HEK293T (cell line): Measurements from ENCODE around the gene ZFYVE26.
A peak's percentile ranks its signal among the peaks of the same experiment; 100 is the strongest.

ENCODE experiments used
- CTCF ChIA-PET: fragments of 350-600 bp; formaldehyde crosslinking; extraction: SDS; loops from one replicate; lab custom pipeline; 2021; ENCODE audit warnings: antibody characterized with exemption, inconsistent platforms; lab: Yijun Ruan, JAX
- POLR2A ChIA-PET: fragments of 350-600 bp; formaldehyde crosslinking; extraction: SDS; loops from one replicate; lab custom pipeline; 2020; ENCODE audit warnings: antibody characterized with exemption, inconsistent platforms; lab: Yijun Ruan, JAX
- DNase-seq: peaks from one replicate; pipeline ENCODE4 v3.0.0; 2012; ENCODE audit warnings: mixed read lengths; ENCODE audit errors: extremely low spot score
- ARNT ChIP-seq: fragments of 450-650 bp; IDR thresholded peaks from 2 replicates; pipeline ENCODE4 v1.6.1; 2017; ENCODE audit warnings: mild to moderate bottlenecking
- BHLHE40 ChIP-seq: fragments of 450-650 bp; IDR thresholded peaks from 2 replicates; pipeline ENCODE4 v1.6.1; 2016; ENCODE audit warnings: mild to moderate bottlenecking, moderate library complexity, borderline replicate concordance
- CTBP1 ChIP-seq: fragments of 450-650 bp; IDR thresholded peaks from 2 replicates; pipeline ENCODE4 v1.6.1; 2016; ENCODE audit warnings: borderline replicate concordance
- ELF4 ChIP-seq: fragments of 450-650 bp; IDR thresholded peaks from 2 replicates; pipeline ENCODE4 v1.6.1; 2017; ENCODE audit warnings: antibody characterized with exemption
- FOXA1 ChIP-seq: fragments of 450-650 bp; IDR thresholded peaks from 2 replicates; pipeline ENCODE4 v1.6.1; 2016; ENCODE audit warnings: mild to moderate bottlenecking
- FOXK2 ChIP-seq: fragments of 450-650 bp; IDR thresholded peaks from 2 replicates; pipeline ENCODE4 v1.6.1; 2016; ENCODE audit warnings: mild to moderate bottlenecking
- FOXM1 ChIP-seq: fragments of 450-650 bp; IDR thresholded peaks from 2 replicates; pipeline ENCODE4 v1.6.1; 2017; ENCODE audit warnings: mild to moderate bottlenecking, borderline replicate concordance
- HDGF ChIP-seq: fragments of 450-650 bp; IDR thresholded peaks from 2 replicates; pipeline ENCODE4 v1.6.1; 2017; ENCODE audit warnings: antibody characterized with exemption, borderline replicate concordance
- L3MBTL2 ChIP-seq: fragments of 450-650 bp; conservative IDR thresholded peaks from 2 replicates; pipeline ENCODE4 v1.6.1; 2016; ENCODE audit warnings: mild to moderate bottlenecking
- LEF1 ChIP-seq: fragments of 450-650 bp; IDR thresholded peaks from 2 replicates; pipeline ENCODE4 v1.6.1; 2017; ENCODE audit warnings: mild to moderate bottlenecking, borderline replicate concordance
- NFRKB ChIP-seq: fragments of 450-650 bp; IDR thresholded peaks from 2 replicates; pipeline ENCODE4 v1.6.1; 2016; ENCODE audit warnings: mild to moderate bottlenecking, moderate library complexity
- SP1 ChIP-seq: fragments of 450-650 bp; IDR thresholded peaks from 2 replicates; pipeline ENCODE4 v1.6.1; 2017
- SUZ12 ChIP-seq: fragments of 450-650 bp; IDR thresholded peaks from 2 replicates; pipeline ENCODE4 v1.6.1; 2016; ENCODE audit warnings: mild to moderate bottlenecking
- TARDBP ChIP-seq: fragments of 450-650 bp; IDR thresholded peaks from 2 replicates; pipeline ENCODE4 v1.6.1; 2016
- ZNF384 ChIP-seq: fragments of 450-650 bp; IDR thresholded peaks from 2 replicates; pipeline ENCODE4 v1.6.1; 2016
- TF ChIP-seq, protein P1 (sequence below): fragments of 450-650 bp; IDR thresholded peaks from 2 replicates; pipeline ENCODE4 v1.6.1; 2016

The ZFYVE26 gene

DNA sequence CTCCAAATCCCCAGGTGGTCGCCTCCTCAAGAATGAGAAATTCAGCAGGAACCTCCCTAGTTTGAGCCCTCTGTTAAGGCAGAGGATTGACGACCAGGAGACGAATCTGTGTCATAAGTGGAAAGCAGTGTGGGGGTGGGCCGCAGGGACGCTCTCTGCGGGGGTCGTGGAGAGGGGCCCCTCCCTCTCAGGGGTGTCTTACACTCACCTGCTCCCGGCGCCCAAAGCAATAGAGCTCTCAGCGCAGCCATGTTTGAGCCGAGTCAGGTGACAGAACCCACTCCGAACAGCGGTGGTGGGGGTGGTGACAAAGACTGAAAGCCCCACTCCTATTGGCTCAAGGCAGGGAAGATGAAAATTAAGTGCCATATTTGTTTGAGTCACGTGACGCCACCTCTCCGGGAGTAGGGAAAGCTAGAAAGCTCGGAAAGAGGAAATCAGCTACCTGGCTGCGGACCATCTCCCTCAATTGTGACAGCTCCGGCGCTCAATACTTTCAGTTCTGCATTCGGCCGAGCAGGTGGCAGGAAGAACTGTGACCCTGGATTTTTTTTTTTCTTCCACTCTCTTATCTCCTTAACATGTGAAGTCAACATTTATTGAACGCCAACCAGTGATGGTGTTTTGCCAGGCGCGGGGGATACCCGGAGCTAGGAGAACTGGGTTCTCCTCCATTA is at the start of gene ZFYVE26:
TSS of gene ZFYVE26 (minus strand) at position 265 of the 677 bp plus-strand sequence. CDS start 627 bp downstream, outside the sequence.
- DNase-seq: peak; percentile 89
- peak; percentile 71; the same call in 1 of the 2 replicates for TF ChIP-seq NFRKB
- peak; percentile 59 for TF ChIP-seq ELF4
- TF ChIP-seq, protein P1, sequence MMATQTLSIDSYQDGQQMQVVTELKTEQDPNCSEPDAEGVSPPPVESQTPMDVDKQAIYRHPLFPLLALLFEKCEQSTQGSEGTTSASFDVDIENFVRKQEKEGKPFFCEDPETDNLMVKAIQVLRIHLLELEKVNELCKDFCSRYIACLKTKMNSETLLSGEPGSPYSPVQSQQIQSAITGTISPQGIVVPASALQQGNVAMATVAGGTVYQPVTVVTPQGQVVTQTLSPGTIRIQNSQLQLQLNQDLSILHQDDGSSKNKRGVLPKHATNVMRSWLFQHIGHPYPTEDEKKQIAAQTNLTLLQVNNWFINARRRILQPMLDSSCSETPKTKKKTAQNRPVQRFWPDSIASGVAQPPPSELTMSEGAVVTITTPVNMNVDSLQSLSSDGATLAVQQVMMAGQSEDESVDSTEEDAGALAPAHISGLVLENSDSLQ: peak; percentile 64; the same call in 1 of the 2 replicates
- TF ChIP-seq SP1: no peak
- ChIA-PET POLR2A (interaction anchor here (0.6 to 2.0 kb wide), 11 partner anchors 10 to 1581 kb away, joined by 3 to 11 read pairs (median 3); partner anchors contain the start of gene ERH), CTCF (no interaction called here)

DNA sequence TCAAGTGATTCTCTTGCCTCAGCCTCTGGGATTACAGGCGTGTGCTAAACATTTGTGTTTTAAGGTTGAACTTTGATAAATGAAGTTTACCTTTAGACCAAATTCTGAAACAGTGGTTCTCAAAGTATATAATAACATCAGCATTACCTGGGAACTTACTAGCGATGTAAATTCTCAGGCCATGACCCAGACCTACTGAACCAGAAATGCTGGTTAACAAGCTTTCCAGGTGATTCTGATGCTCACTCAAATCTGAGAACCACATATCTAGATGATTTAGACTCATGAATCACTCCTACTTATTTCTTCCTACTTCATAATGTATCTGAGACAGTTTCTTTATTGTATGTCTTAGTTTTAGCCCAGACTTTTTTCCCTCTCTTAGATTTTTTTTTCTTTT is 46.8 kb upstream of the ZFYVE26 start:
- no peak for DNase-seq
- POLR2A ChIA-PET: no interaction called here
- TF ChIP-seq LEF1 (no peak), ARNT (no peak), TARDBP (no peak), FOXM1 (no peak), FOXA1 (no peak)
- CTCF ChIA-PET: no interaction called here

DNA sequence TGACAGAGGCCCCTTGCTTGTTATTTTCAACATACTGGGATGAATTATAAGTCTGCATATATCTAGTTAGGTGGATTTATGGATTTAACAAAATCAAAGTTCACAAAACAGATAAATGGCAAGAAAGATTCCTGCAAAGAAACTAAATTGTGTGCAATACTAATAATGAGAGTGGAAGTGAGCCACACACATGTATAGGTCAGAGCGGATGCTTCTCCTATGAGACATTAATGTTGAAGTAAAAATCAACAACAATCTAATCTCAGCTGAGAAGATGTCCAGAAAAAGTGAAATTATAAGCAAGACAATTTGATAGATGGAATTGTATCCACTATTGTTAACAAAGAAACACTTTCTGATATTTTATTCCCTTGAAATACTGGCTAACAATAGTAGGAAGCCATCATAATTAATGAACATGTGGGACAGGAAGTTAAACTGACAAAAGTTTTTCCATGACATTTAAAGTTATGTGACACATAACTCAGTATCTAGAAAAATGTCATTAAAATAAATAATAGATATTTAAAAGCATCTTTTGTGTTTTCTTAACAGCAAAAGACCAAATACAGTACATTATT is 42.9 kb upstream of the ZFYVE26 start:
- no peak for TF ChIP-seq SP1
- no peak for TF ChIP-seq LEF1
- TF ChIP-seq, protein P1: no peak
- no peak for TF ChIP-seq CTBP1
- no peak for TF ChIP-seq FOXA1
- no peak for TF ChIP-seq BHLHE40
- no peak for TF ChIP-seq ZNF384
- no peak for TF ChIP-seq FOXK2
- no peak for TF ChIP-seq FOXM1
- TF ChIP-seq TARDBP: no peak
- TF ChIP-seq NFRKB: no peak
- TF ChIP-seq SUZ12: no peak
- no peak for TF ChIP-seq L3MBTL2
- TF ChIP-seq ARNT: no peak
- TF ChIP-seq HDGF: no peak
- no peak for TF ChIP-seq ELF4
- ChIA-PET POLR2A (no interaction called here), CTCF (no interaction called here)
- no peak for DNase-seq

DNA sequence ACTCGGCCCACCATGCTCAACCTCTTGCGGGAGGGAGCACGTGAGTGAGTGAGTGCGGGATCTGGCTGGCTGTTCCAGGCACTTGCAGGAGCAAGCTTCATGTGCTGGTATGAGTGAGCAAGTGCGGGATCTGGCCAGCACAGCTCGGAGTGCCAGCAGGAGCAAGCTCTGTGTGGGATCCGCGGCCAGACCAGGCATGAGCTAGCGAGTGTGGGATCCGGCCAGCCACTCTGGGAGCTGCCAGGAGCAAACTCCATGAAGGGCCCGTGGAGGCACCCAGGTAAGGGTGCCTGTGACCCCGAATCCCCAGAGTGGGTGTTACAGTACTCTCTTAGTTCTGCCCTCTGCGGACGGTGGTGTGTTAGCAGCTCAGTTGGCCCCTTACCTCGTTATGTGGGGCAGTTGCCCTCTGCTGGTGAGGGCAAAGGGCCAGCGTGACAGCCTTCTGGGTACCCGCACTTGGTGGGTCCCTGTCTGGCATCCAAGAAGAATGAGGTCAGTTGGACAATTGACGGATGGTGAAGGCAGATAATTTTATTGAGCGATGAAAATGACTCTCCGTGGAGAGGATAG is 41.5 kb upstream of the ZFYVE26 start:
- TF ChIP-seq HDGF: no peak
- TF ChIP-seq, protein P1: no peak
- no peak for DNase-seq
- ChIA-PET CTCF (no interaction called here), POLR2A (no interaction called here)

DNA sequence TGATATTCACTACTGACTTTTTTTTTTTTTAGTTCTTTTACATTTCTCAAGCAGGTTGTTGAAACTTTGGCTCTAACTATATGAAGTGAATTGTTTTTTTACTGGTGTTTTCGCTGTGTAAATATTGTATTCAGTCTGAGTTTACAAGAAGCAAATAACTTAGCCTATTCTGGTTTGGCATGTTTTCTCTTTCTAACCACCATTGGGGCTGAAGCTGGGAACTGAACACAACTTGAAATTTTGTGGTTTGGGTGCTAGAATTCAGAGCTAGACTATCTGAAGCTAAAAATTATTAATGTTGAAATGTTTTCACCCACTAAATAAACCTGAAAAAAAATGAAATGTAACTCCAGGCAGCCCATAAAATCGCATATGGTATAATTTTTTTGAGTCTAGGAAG is 40.4 kb upstream of the ZFYVE26 start:
- TF ChIP-seq FOXK2: no peak
- no peak for TF ChIP-seq CTBP1
- TF ChIP-seq BHLHE40: no peak
- no peak for TF ChIP-seq SP1
- no peak for TF ChIP-seq HDGF
- no peak for TF ChIP-seq SUZ12
- no peak for TF ChIP-seq LEF1
- TF ChIP-seq ARNT: no peak
- TF ChIP-seq NFRKB: no peak
- no peak for TF ChIP-seq L3MBTL2
- TF ChIP-seq ELF4: no peak
- no peak for TF ChIP-seq ZNF384
- TF ChIP-seq FOXA1: no peak
- TF ChIP-seq, protein P1: no peak
- TF ChIP-seq FOXM1: no peak
- no peak for TF ChIP-seq TARDBP
- POLR2A ChIA-PET: no interaction called here
- no peak for DNase-seq
- CTCF ChIA-PET: no interaction called here

DNA sequence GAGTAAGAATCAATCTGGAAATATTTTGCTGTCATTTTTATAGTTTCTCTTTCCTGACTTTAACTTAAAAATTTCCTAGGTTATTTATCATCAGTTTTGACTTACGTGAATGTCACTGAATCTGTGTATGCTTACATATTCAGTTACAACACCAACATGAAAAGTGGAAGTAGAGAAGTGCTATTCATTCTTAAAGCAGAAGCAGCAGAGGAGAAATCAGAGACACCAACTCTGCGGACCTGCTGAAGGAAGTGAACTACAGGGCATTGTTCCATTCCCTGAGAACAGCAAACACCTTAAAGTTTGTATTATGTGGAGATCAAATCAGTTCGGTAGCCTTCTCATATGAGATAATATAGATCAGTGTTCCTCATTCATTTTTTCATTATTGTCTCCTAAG is 37.3 kb upstream of the ZFYVE26 start:
- POLR2A ChIA-PET: no interaction called here

More for the DNA sequence above, 37.3 kb upstream of the ZFYVE26 start:
- CTCF ChIA-PET: no interaction called here
- DNase-seq: no peak
- no peak for TF ChIP-seq BHLHE40
- TF ChIP-seq TARDBP: no peak
- TF ChIP-seq SUZ12: no peak
- no peak for TF ChIP-seq HDGF
- TF ChIP-seq ELF4: no peak
- TF ChIP-seq L3MBTL2: no peak
- TF ChIP-seq, protein P1: no peak
- no peak for TF ChIP-seq SP1
- no peak for TF ChIP-seq CTBP1
- no peak for TF ChIP-seq ARNT
